ENCODE results near the gene ZNF541.
"Not testable (repeated sequence)": the region's sequence is repeated elsewhere in the genome, so short reads cannot be mapped to it uniquely, and the experiment has no call there.

The ZNF541 gene

GRCh38 chr19:47600246-47601179 is 27.6 kb upstream of the ZNF541 start:
- peak; percentile 95 for DNase-seq

DNA sequence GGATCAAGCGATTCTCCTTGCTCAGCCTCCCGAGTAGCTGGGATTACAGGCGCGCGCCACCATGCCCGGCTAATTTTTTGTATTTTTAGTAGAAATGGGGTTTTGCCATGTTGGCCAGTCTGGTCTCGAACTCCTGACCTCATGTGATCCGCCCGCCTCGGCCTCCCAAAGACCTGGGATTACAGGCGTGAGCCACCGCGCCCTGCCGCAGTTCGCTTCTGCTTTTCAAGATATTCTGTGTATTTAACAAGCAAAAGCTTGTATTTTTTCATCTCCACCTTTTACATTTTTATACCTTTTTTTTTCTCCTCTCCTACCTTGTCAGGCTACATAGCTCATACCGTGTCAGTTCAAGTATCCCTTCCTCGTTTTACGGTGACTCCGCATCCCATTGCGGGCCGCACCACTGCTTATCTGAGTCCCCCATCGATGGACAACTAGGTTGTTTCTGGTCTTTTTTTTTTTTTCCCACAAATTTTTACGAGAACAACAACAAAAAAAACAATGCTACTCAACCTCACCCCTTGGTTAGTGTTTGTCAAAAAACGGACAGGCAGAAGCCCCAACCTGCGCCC is 26.8 kb upstream of the ZNF541 start:
- not testable (repeated sequence) for DNase-seq

DNA sequence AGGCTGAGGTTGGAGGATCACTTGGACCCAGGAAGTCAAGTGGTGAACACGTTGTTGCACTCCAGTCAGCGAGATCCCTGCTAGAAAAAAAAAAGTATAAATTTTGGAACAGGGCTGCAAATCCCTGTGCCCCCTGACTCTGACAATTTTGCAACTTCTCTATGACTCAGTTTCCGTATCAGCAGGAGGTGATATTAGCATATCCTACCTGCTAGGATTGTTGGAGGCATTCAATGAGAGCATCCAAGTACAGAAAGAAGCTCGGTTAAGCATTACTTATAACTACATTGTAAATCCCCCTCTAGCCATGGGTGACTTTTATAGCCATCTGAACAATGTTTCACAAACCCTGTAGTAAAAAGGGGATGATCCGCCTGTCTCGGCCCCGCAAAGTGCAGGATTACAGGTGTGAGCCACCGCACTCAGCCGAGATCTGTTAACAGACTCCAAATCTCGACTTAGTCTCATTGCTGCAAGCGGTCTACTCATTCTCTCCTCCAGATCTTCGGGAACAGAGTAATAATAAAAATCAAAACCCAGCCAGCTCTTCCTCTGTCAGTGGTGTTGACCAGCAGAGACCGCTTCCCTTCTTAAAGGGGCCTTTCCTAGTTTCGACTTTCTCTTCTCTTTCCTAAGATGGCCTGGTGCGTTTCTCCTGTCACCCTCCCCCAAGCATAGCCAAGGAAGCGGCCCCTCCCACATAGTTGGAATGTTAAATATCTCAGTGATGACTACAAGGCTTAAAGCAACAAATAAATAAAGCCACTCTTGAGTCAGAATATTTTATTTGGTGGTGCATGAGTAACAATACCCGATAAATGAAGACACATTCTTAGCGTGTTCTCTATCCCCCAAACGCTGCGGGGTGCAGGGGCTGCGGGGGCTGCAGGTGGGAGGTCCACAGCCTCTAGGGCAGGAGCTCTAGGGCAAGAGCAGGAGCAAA is 25.7 kb upstream of the ZNF541 start:
- no peak for DNase-seq

GRCh38 chr19:47595944-47596343 is 23.0 kb upstream of the ZNF541 start:
- no peak for DNase-seq

DNA sequence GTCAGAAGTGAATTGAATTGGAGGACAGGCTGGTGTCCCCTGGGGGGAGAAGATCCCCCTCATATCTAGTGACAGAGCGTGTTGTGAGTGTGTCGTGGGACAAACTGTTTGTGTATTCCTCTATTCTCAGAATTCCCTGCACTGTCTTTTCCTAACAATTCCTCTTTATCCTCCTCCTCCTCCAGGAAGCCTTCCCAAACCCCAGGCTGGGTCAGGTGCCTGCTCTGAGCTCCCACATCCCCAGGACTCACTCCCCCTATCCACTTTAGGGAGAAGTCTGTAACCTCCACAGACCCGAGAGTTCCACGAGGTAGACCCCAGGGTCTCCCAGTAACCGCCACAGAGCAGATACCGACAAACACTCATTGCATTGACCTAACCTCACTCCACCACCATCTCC is 20.9 kb upstream of the ZNF541 start:
- DNase-seq = no peak

GRCh38 chr19:47589824-47590223 is 16.9 kb upstream of the ZNF541 start:
- no peak for DNase-seq

DNA sequence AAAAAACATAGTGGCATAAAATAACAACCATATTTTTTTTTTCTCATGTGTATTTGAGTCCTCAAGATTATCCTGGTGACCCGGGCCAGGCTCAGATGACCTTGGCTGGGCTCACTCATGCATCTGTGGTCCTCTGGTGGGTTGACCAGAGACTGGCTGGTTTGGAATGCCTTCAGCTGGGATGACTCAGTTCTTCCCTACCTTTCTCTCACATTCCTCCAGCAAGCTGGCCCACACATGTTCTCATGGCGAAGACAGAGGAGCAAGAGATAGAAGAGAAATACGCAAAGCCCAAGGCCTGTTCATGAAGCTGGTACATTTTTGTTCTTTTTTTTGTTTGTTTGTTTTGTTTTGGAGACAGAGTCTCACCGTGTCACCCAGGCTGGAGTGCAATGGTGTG is 14.3 kb upstream of the ZNF541 start:
- no peak for DNase-seq

- not testable (repeated sequence) for DNase-seq
Measured at GRCh38 chr19:47583161-47583560, 10.2 kb upstream of the ZNF541 start.

GRCh38 chr19:47582320-47582909 is 9.5 kb upstream of the ZNF541 start:
- no peak for DNase-seq

DNA sequence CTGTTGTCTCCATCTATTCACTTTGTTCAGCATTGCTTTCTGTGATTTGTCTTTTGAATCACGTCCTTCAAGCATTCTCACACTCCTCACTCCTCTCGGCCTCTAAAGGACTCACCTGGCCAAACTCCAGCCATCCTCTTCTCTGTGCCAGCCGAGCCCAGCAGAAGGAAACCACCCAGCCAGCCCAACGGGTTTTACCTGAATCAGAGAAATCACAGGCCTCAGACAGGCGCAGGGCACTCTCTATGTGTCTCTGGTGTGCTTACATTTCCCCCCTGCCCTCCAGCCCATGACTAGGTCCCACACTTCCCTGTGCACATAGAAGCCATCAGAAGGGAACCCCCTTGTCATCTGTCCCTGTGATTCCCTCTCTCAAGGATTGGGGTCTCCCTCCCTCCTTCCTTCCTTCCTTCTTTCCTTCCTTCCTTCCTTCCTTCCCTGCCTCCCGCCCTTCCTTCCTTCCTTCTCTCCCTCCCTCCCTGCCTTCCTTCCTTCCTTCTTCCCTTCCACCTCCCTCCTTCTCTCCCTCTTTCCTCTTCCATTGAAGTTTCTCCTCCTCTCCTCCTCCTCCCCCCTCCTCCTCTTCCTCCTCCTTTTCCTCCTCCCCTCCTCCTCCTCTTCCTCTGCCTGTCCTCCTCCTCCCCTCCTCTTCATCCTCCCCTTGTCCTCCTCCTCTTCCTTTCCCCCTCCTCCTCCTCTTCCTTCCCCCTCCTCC is 8.8 kb upstream of the ZNF541 start:
- no peak for DNase-seq

DNA sequence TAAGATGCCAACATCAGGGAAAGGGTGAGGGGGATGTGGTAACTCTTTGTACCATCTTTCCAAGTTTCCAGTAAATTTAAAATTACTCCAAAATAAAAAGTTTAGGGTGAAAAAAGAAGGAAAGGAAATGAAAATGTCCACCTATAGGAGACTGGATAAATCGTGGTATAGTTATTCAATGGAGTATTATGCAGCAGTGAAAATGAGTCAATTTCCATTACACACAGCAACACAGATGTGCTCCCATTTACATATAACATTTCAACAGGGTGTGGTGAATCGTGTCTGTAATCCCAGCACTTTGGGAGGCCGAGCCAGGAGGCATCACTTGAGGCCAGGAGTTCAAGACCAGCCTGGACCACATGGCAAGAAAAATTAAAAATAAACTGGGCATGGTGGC is 7.4 kb upstream of the ZNF541 start:
- DNase-seq = no peak

- DNase-seq = no peak
Measured at GRCh38 chr19:47572635-47573034, 313 bp downstream of the ZNF541 start.

DNA sequence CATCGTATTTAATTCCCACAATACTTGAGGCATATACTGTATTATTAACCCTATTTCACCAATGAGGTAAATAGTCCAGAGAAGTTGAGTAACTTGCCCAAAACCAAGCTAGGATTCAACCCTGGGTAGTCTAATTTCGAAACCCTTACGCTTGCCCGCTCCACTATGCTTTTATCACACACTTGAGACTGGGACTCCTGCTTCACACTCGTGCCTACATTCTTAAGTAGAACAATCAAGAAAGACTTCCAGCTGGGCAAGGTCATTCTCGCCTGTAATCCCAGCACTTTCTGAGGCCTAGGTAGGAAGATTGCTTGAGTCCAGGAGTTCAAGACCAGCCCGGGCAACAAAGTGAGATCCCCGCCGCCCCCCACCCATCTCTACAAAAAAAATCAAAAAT is 3.6 kb downstream of the ZNF541 start:
- no peak for DNase-seq

DNA sequence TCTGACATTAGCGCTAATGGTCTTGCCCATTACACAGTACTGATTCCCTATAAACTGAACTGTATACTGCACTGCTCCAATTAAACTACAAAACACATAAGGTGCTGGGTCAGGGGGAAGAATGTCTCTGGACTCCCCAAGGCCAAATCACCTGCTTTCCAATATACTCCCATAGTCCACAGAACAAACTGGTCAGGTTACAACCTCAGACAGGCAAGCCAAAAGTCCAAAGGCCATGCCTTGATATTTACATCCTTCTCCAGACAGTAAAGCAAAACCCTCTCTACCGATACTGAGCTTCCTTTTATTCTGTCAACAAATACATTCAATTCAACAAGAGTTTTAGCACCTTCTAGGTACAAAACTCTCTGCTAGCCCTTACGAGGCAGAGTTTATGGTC is 8.9 kb downstream of the ZNF541 start:
- no peak for DNase-seq

DNA sequence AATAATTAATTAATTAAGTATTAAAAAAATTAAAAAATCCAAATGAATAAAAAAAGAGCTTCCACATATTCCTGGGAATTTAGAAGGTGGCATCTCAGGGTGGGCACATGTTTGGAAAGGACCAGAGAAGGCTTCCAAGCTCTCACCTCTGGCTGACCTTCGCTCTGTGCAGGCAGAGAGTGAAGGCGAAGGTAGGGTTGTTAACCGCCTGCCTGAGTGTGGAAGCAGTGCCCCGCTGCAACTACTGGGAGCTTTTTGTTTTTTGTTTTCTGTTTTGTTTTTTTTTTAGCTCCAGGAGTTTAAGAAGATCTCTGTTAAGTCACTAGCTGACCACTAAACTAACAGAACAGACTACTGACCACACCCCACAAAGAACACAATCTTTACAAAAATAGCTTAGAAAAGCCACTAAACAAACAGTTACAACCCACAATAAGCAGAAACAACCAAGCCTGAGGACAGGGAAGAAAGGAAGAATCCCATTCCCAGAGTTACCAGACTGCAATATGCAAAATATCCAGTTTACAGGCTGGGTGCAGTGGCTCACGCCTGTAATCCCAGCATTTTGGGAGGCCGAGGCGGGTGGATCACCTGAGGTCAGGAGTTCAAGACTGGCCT is 11.4 kb downstream of the ZNF541 start:
- DNase-seq = no peak

DNA sequence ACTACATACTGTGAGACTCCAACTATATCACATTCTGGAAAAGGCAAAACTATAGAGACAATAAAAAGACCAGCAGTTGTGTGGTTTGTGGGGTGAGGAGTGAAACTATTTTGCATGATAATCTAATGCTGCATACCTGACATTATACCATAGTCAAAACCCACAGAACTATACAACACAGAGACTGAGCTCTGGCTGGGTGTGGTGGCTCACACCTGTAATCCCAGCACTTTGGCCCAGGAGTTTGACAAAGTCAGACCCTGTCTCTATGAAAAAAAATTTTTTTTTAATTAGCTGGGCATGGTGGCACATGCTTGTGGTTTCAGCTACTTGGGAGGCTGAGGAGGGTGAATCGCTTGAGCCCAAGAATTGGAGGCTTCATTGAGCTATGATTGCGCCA is 11.9 kb downstream of the ZNF541 start:
- DNase-seq = no peak

DNA sequence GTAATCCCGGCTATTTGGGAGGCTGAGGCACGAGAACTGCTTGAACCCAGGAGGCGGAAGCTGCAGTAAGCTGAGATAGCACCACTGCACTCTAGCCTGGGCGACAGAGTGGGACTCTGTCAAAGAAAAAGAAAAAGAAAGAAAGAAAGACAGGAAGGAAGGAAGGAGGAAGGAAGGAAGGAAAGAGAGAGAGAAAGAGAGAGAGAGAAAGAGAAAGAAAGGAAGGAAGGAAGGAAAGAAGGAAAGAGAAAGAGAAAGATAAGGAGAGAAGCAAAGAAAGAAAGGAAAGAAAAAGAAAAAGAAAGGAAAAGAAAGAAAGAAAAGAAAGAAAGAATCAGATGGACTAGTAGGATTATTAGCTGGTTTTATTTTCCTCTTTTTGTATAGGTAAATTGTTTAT is 22.8 kb downstream of the ZNF541 start:
- no peak for DNase-seq

DNA sequence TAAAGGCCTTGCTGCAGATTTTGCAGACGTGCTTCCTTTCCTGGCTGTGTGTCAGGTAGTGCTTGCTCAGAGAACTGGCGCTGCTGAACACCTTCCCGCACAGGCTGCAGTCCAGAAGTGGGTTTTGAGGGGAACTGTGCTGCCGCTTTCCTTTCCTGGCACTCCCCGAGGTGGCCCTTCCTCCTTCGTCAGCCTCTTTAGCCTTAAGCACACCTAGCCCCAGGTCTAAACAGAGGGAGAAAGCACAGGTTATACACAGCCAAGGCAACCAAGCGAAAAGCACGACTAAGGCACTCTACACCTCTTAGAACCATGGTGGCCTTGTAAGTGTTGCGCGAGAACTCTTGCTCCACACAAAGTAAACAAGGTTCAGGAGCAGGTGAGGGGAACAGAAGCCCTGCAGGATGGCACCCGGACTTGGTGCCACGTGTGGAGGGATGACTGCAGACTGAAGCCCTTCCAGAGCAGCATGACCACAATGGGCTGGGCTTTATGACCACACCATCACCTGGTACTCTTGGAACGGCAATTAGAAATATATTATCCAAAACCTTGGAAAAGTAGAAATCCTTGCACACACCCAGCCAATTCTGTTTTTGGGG is 23.6 kb downstream of the ZNF541 start:
- peak; percentile 94 for DNase-seq

DNA sequence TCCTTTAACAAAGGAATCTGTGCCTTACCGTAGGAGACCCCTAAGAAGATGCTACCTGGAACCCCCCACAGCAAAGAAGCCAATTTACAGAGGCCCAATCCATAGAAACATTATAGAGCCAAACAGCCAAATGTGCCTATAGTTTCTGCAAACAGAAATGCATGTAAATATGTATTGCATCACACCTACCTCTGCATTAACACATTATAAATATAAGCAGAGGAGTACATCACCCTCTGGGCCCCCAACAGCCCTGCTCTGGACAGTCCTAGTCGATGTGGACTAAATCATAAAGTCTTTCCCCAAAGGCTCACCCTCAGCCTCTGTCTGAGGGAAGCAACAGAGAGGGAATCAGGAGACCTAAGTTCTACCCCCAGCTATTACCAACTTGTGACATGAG is 25.7 kb downstream of the ZNF541 start:
- DNase-seq = no peak

GRCh38 chr19:47545061-47545948 is 27.6 kb downstream of the ZNF541 start:
- no peak for DNase-seq
